GM11168 (cell line): ENCODE data around the gene RGS6.

Source experiments
- in situ Hi-C: fragments of 300-500 bp; cut with MboI; formaldehyde crosslinking; loops from one replicate; pipeline ENCODE4 v1.12.0; 2022; ENCODE audit warnings: low sequenced_read_pairs; ENCODE audit not compliant: unreplicated experiment

The RGS6 gene

DNA sequence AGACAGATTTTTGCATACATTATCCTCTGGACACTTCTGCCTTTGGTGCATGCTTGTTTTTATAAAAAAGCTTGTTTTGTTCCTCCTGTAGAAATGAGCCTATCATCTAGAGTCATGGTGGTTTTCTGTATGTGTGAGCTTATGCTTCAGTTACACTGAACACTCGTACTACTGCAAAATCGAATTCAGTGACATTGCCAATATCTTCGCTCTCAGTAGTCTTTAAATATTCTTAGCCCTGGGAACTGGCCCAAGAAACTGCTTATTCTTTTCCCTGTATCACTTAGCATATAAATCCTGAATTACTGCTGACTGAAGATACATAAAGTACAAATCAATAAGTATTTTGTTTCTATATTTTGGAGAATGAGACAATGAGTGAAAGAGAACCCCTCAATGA is 70.5 kb downstream of the RGS6 start:
- in situ Hi-C loops = no loop called here

DNA sequence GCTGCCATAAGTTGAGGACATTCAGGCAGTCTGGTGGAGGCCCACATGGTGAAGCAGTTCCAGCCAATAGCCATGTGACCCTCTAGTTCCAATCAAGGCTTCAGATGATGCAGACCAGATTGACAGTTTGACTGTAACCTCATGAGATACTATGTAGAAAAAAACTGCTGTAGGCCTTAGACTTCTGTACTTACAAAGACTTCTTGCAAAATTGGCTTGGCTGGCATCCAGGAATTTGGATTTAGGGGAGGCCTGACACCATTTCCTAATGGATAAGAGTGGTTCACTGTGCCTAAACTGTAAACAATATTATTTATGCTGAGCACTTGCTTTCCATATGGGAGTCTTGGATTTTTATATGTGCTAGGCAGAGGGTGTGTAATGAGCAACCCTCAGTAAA is 76.4 kb downstream of the RGS6 start:
- in situ Hi-C loops = no loop called here

DNA sequence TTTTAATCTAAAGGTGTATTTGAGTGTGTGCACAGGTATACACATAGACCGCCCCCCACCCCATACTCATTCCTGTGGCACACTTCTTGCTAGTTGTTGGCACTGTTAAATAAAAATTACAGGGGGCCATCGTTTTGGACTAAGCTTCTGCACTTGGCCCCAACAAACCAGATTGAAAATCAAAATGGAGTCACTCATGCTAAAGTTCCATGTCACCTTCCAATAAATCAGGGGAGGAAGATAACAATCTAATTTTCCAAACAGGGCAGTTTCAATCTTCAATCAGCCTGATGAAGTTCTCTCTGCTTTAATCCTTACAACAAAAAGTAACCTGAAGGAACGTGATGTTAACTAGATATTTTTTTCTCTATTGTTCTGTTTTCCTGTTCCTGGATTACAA is 78.2 kb downstream of the RGS6 start:
- in situ Hi-C loops = no loop called here

DNA sequence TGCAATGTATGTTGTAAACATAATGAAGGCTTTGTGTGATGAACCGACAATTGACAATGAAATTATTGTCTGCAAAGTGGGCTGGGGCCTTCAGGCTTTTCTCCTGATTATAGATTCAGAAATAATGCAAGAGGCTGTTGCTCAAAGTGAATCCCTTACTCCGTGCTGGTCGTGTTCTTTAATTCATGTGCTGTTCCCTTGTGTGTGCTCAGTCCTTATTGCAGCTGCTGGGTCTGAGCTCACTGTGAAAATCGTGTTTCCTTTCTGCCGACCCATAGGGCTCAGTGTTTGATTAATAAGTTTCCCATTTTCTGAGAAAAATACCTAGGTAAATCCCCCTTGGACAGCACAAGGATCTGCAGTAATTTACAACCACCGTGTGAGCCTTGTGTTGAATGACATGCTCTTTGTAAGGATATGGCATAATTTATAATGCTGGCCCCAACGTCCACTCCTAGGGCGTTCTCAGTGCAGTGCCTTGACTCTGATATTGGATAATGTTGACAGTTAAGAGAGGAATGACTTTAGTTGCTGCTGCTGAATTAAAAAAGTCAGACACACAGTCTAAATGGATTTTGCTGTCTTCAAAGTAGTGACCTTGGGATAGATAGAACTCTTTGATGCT is 81.6 kb downstream of the RGS6 start:
- in situ Hi-C loops = no loop called here

DNA sequence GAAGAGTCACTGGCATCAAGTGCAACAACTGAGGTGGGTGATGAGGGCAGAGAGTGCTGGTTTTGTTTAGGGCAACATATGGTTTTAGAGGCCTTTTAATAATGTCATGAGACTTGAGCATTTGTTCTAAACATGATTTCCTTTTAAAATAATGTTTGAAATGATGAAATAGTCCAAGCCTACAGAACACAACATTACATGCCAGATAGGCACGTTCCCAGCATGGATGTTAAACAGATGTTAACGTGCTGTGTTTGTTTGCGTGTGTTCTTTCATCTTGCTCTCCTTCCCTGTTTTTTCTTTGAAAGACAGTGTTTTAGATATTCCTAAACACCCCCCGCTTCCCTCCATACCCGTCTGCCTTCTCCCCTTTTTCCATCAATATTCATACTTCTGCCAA is 82.3 kb downstream of the RGS6 start:
- in situ Hi-C loops = no loop called here

DNA sequence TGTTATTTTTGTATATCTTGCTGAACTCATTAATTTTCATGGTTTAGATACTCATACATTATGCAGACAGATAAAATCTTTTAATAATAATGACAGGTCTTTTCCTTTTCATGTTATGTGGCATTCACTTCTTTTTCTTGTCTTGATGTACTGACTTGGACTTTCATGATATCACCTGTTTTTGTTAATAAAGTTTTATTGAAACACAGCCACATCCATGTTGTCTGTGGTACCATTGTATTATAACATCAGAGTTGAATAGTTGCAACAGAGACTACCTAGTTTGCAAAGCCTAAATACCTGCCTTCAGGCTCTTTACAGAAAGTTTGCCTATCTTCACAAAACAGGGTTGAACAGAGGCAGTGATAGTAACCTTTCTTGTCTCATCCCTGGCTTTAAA is 85.1 kb downstream of the RGS6 start:
- in situ Hi-C loops = no loop called here

DNA sequence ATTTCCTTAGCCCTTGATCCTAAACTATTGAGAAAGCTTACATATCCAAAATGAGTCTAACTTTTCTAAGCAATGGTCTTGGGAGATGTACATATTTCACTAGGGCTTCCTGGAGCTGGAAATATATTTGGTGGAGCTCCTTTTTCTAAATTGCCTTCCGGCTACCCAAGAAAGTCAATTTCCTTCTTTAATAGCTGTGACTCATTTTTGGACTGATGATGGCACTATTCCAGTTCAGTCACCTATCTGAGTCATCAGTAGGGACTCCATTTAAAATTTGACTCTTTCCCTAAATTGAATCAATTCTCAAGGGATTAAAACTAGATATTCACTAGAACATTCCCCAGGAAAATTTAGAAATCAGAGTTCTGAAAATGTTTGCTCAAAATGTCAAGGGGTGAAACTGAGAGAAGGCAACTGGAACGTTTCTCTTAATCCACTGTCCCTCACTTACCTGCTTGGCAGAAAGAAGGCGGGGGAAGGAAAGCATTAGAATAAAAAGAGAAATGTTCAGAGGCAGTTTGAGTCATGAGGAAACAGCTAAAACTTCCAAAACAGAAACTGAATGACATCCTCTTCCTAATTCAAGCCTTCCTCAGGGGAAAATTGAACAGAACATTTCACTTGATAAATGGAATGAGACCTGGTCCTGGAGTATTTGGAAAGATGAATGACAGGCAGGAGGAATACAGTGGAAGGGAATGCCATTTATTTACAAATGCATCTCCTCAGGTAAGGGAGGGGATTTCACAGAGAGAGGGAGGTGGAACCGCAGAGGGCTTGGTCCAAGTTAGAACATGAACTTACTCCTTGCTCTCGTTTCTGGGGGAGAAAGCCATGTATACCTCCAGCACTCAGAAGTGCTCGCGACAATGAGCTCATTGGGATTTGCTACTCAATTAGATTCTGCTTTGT is 91.2 kb downstream of the RGS6 start:
- in situ Hi-C loops = no loop called here

DNA sequence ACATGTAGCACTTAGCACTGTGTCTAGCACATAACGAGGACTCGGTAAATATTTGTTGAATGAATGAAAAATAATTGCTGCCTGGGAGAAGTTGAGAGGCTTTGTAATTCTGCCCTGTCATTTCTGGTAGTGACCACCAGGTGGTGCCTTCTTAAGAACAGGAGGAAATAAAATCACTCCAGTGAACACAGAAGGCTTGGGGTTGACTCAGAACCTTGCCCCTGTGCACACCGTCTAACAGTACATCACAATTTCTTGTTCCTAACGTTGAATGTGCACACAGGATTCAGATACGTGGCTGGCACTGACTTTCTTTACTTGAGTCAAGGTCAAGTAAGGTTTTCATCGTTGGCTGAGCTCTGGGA is 91.8 kb downstream of the RGS6 start:
- in situ Hi-C loops = no loop called here

DNA sequence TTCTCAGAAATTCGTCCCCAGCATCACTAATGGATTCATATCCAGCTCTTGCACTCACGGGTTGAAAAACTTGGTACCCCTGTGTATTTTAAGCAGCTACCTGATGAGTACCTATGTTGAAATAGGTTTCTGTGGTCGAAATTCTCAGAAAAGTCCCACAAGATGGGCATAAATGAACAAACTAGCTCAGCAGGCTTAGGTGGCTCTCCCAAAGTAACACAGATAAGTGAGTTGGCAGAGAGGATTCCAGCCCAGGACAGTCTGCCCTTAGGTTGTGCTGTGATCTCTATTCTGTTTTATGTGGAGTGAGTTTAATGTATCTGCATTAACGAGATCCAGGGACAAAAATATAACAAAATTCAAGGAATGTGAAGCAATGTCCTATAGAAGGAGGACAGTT is 92.3 kb downstream of the RGS6 start:
- in situ Hi-C loops = no loop called here

DNA sequence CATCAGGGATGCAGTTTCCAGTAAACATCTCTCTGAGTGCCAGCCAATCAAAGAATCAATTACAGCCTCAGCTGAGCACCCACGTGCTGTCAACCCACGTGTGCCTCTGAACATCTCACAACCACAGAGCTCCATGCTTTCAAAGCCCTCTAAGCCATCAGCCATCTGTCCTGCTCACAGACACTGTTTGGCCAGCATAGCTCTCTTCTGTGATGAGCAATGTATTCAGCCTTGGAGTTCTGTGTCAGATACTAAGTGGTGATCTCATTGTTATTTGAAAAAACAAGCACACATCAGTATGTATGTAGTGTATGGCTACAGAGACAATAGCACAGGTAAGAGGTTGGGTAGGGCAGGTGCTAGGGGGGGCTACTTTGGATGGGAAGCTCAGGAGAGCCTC is 94.3 kb downstream of the RGS6 start:
- in situ Hi-C loops = loop anchor here (25.0 kb wide), 1 partner anchor 386 kb away; no protein-coding TSS in a partner anchor

DNA sequence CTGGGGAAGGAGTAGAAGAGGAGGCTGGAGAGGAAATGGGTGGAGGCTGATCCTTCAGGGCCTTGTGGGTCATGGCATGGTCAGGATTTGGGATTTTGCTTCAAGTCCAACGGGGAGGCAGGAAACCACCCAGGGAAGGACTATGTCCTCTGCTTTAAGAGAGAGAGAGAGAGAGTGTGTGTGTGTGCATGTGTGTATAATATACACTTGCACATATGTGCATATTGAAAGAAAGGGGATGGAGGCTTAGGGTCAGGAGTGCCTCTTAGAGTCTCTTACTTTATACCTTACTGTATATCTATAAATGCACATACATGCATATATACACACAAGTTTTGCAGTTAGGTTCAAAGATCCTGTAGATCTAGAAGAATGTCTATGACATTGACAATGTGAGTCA is 94.8 kb downstream of the RGS6 start:
- in situ Hi-C loops = loop anchor here (25.0 kb wide), 1 partner anchor 385 kb away; no protein-coding TSS in a partner anchor

DNA sequence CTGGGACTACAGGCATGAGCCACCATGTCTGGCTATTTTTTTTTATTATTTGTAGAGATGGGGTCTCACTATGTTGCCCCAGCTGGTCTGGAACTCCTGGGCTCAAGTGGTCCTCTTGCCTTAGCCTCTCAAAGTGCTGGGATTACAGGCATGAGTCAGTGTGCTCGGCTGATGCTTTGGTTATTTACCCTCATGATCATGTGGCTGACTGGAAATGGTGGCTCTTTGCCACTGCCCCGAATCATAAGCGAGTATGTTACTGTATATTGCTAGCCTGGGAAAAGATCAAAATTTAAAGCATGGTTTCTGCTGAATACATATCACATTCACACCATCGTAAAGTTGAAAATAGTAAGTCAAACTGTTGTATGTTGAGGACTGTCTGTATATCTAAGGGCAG is 101.1 kb downstream of the RGS6 start:
- in situ Hi-C loops = loop anchor here (25.0 kb wide), 1 partner anchor 379 kb away; no protein-coding TSS in a partner anchor

DNA sequence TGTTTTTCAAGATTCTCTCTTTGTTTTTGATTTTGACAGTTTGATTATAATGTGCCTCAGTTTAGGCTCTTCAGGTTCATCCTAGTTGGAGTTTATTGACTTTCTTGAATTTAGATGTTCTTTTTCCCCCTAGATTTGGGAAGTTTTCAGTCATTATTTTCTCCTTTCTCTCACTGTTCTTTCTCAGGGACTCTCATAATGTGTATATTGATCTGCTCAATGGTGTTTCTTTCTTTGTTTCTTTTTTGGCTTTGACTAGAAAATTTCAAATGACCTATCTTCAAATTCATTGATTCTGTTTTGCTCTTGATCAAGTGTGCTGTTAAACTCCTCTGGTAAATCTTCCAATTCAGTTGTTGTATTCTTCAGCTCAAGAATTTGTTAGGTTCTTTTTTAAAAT is 108.3 kb downstream of the RGS6 start:
- in situ Hi-C loops = loop anchor here (25.0 kb wide), 1 partner anchor 372 kb away; no protein-coding TSS in a partner anchor

DNA sequence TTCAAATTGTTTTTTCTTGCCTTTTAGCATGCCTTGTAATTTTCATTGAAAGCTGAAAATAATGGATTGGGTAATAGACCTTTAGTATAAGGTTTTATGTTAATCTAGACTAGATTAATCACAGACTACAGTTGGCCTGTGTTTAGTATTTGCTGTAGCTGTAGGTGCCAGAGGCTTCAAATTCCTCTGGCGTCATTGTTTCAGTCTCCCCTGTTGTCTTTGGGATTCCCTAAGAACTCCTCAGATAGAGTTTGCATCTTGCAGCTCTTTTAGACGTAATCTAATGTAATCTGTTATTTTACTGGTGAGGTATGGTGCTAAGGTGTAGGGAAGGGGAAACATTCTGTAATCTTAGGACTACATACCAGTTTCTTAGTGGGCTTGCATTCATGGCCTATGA is 113.0 kb downstream of the RGS6 start:
- in situ Hi-C loops = loop anchor here (25.0 kb wide), 1 partner anchor 367 kb away; no protein-coding TSS in a partner anchor

DNA sequence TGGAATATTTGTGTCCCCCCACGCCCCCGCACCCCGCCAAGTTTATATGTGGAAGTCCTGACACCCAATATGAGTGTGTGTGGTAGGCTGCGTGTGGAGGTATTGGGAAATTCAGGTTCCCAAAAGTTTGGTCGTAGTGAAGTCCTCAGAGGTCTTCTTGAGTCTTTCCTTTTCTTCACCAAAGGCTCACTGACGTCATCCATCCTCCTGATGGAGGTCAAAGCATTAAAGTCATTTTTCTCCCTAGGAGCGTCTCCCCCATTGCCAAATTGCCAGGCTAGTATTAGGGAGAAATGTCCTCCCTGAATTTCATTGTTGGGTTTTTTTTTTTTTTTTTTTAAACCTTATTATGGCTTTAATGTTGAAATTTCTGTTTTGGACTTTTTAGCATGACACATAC is 113.7 kb downstream of the RGS6 start:
- in situ Hi-C loops = loop anchor here (25.0 kb wide), 1 partner anchor 366 kb away; no protein-coding TSS in a partner anchor

DNA sequence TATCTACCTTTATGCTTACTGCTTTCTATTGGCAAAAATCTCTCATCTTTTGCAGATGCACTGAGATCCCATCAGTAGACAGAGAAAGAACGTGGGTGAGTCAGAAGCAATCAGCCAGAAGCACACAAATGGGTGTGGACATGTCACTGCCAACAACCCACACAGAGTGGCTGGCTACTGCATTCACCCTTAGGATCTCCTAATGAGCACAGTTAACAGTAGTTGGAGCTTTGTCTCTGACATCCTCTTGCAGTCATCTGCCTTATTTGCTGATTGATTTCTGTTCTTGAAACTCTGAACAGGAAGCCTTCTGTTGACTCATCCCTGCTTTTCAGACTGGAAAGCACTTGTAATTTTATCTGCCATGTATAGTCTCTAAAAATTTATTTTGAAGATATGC is 117.2 kb downstream of the RGS6 start:
- in situ Hi-C loops = loop anchor here (25.0 kb wide), 1 partner anchor 363 kb away; no protein-coding TSS in a partner anchor

DNA sequence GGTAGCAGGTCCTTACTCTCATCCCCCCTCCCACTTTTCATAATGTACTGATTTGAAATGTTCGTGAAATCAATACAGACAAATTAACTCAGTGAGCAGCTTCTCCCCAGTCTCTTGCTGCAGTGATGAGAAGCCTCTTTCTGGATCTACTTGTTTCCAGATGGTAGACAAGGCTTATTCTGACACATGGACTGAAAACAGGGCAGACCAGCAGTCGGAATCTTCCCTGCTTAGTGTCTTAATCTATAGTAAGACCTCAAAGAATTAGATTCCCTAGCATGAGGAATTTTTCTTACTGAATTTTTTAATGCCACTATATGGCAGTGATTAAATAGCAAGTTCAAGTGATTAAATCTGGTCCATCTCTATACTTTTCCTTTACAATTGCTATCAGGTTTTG is 120.1 kb downstream of the RGS6 start:
- in situ Hi-C loops = no loop called here

DNA sequence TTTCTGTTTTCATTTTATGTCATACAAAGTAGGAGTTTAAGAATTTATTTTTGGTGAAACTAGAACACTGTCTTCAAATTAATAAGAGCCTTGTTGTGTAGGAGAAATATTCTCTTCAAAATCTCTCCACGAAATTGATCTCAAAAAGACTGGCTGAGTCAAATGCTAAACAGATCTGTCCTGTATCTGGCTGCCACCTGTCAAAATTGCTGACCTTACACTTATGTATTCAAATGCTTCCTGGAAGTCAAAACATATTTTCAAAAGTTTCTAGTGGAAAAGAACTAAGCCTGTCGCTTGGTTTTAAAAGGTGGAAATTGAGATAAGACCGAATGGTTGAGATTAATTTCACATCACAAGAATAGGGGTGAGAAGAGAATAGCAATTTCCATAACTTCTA is 121.4 kb downstream of the RGS6 start:
- in situ Hi-C loops = no loop called here

DNA sequence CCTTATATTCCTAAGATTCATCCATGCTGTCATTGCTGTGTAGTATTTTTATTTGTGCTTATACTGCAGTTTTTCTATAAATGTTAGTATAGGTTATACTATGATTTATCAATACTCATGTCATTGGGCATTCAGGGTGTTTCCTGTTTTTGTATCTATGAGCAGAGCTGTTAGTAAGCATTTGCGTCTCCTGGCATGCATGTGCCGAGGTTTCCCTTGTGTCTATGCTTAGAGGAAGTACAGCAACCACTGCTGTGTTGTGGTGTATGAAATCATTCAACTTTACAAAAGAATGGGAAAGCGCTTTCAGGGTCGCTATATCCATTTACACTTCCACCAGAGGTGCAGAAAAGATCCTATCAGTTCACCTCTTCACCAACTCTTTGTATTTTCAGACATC is 122.7 kb downstream of the RGS6 start:
- in situ Hi-C loops = no loop called here

DNA sequence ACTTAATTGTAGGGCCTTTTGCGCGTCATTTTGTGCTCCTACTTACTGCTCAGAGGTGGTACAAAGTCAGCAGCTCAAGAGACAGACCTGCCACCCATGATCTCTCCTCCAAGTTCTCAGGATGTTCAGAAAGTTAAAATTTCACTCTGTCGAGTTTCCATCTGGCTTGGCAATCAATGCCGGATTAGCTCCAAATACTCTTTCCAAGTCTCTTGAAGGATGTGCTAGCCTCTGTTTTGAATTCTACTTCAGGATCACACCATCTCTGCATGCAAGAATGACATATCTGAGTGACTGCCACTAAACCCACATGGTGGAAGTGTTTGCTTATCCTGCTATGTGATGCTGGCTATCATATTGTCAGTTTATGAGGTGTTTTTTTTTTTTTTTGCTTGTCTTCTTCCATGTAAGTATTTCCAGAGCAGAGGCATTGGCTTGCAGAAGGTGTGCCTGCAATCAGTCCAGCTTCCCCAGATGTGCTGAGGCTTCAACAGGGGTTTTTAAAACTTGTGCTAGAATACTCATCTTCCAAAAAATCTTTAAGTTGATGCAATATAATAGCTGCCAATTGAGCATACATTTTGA is 125.6 kb downstream of the RGS6 start:
- in situ Hi-C loops = no loop called here

DNA sequence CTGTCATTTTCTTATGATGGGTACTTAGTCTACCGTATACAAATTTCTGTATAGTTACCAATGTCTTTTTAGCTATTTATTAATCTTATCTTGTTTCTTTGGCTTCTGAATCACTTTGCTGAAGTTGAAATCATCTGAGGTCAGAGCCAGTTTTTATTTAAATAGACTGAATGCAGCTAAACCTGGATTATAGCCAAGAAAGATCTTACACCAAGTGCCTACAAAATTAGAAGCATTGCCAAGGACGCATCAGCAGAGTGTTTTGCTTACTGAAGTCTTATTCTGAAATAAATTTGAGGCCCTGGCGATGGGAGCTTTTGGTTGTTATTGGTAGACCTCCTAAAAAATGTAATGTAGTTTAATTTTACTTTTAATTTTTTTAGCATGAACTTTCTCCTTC is 128.2 kb downstream of the RGS6 start:
- in situ Hi-C loops = no loop called here
